ENCODE measurements around the gene FBXO41.

The FBXO41 gene

DNA sequence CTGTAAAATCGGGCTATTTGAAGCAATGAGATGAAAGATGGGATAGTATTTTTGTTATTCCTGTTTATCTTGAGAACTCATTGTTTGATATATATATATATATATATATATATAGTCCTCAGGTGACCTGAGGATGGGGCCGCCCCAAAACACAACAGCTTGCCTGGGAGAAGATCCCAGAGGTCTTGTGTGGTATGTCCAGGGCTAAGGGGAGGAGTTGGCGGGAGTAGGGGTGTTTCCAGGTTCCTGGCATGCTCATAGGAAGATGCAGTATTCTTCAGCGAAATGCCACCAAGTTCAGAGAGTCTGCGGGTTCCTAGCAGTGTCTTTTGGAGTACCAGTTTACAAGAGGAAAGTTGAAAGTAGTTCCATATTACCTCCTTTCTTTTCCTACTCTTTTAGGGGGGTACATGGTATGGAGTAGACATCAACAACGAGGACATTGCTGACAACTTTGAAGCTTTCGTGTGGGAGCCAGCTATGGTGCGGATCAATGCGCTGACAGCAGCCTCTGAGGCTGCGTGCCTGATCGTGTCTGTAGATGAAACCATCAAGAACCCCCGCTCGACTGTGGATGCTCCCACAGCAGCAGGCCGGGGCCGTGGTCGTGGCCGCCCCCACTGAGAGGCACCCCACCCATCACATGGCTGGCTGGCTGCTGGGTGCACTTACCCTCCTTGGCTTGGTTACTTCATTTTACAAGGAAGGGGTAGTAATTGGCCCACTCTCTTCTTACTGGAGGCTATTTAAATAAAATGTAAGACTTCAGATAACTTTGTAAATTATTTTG lies 31.8 kb downstream of the FBXO41 start:
- no peak for TF ChIP-seq ZNF274 (IDR thresholded peaks at IDR 0.05; ENCODE audit: low read depth, low read length)
- no peak for TF ChIP-seq YY1 (IDR thresholded peaks at IDR 0.05; ENCODE audit: insufficient read depth, insufficient read length)
- TF ChIP-seq SUZ12 (IDR thresholded peaks at IDR 0.05; ENCODE audit: extremely low read depth, insufficient read depth, insufficient read length) = no peak
- Histone ChIP-seq H3K4me1 (ENCODE audit: insufficient read depth, insufficient read length) (no peaks in the 10 kb centered on the region), H3K9ac (ENCODE audit: insufficient read length, low read depth) (no peak overlapping the region), H3K36me3 (ENCODE audit: insufficient read depth, insufficient read length, low read length) (peaks cover 73% of the 10 kb centered on the region), H3K9me3 (ENCODE audit: insufficient read depth, low read length) (no peaks in the 10 kb centered on the region), H3K27me3 (ENCODE audit: insufficient read depth, insufficient read length) (no peaks in the 10 kb centered on the region), H3K4me3 (ENCODE audit: insufficient read length, low read depth) (no peak overlapping the region)
- no peak for DNase-seq (ENCODE audit: low read depth, low spot score)

DNA sequence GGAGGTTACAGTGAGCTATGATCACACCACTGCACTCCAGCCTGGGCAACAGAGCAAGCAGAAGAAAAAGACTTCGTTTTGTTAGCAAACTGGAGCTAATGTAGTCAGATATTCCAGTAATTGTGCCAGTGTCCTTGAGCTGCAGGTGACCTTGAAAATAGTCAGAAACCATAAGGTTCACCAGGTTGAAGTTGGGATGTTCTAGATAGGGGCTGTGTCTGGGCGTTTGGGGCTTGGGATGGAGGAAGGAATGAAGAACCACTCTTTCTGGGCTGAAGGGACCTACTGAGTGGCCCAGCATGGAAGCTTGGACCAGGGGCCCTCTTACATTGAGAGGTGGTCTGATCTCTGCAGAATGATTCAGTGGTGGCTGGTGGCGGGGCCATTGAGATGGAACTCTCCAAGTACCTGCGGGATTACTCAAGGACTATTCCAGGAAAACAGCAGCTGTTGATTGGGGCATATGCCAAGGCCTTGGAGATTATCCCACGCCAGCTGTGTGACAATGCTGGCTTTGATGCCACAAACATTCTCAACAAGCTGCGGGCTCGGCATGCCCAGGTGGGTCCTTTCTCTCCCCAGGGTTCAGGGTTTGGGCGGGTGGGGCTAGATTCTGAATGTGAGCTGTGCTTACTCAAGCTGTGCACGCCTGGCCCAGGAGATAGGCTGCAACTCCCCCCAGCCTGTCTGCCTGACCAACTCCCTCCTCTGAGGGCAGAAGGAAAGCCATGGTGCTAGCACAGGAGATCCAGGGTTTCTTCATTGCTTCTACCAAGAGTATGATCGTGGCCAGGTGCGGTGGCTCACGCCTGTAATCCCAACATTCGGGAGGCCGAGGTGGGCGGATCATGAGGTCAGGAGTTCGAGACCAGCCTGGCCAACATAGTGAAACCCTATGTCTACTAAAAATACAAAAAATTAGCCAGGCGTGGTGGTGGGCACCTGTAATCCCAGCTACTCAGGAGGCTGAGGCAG lies 33.1 kb downstream of the FBXO41 start:
- Histone ChIP-seq H3K27me3 (ENCODE audit: insufficient read depth, insufficient read length) (no peaks in the 10 kb centered on the region), H3K4me1 (ENCODE audit: insufficient read depth, insufficient read length) (no peaks in the 10 kb centered on the region), H3K36me3 (ENCODE audit: insufficient read depth, insufficient read length, low read length) (peaks cover 86% of the 10 kb centered on the region), H3K4me3 (ENCODE audit: insufficient read length, low read depth) (no peak overlapping the region), H3K9ac (ENCODE audit: insufficient read length, low read depth) (no peak overlapping the region), H3K9me3 (ENCODE audit: insufficient read depth, low read length) (no peaks in the 10 kb centered on the region)
- DNase-seq (ENCODE audit: low read depth, low spot score) = no peak
- TF ChIP-seq SUZ12 (IDR thresholded peaks at IDR 0.05; ENCODE audit: extremely low read depth, insufficient read depth, insufficient read length) (no peak), YY1 (IDR thresholded peaks at IDR 0.05; ENCODE audit: insufficient read depth, insufficient read length) (no peak), ZNF274 (IDR thresholded peaks at IDR 0.05; ENCODE audit: low read depth, low read length) (no peak)

- DNase-seq (ENCODE audit: low read depth, low spot score) = no peak
- Histone ChIP-seq H3K9ac (ENCODE audit: insufficient read length, low read depth) (no peak overlapping the region), H3K36me3 (ENCODE audit: insufficient read depth, insufficient read length, low read length) (peaks cover 98% of the 10 kb centered on the region), H3K9me3 (ENCODE audit: insufficient read depth, low read length) (no peaks in the 10 kb centered on the region), H3K4me1 (ENCODE audit: insufficient read depth, insufficient read length) (no peaks in the 10 kb centered on the region), H3K4me3 (ENCODE audit: insufficient read length, low read depth) (no peak overlapping the region), H3K27me3 (ENCODE audit: insufficient read depth, insufficient read length) (no peaks in the 10 kb centered on the region)
- TF ChIP-seq YY1 (IDR thresholded peaks at IDR 0.05; ENCODE audit: insufficient read depth, insufficient read length) (no peak), ZNF274 (IDR thresholded peaks at IDR 0.05; ENCODE audit: low read depth, low read length) (no peak), SUZ12 (IDR thresholded peaks at IDR 0.05; ENCODE audit: extremely low read depth, insufficient read depth, insufficient read length) (no peak)
Observed at GRCh38 chr2:73249636-73250035, 34.6 kb downstream of the FBXO41 start.

DNA sequence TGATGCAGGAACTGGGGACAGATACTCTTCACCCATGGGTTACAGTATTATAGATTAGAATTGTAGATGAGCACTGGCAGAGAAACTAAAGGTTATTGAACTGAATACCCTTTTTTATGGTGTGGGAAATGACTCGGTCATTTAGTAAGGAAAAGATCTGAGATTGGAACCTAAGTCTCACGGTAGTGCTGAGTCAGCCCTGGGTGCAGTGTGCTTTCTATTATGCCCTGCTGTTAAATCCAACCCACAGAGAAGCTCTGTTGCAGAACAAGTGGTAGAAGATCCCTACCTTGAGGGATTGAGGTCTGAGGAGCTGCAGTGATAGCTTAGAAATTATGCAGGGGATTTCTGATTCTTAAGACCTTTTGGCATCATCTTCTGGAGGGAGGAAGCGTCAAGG lies 37.4 kb downstream of the FBXO41 start:
- peaks cover 92% of the 10 kb centered on the region for H3K36me3 ChIP-seq (ENCODE audit: insufficient read depth, insufficient read length, low read length)
- no peak for TF ChIP-seq ZNF274 (IDR thresholded peaks at IDR 0.05; ENCODE audit: low read depth, low read length)
- no peak for TF ChIP-seq YY1 (IDR thresholded peaks at IDR 0.05; ENCODE audit: insufficient read depth, insufficient read length)
- TF ChIP-seq SUZ12 (IDR thresholded peaks at IDR 0.05; ENCODE audit: extremely low read depth, insufficient read depth, insufficient read length) = no peak

DNA sequence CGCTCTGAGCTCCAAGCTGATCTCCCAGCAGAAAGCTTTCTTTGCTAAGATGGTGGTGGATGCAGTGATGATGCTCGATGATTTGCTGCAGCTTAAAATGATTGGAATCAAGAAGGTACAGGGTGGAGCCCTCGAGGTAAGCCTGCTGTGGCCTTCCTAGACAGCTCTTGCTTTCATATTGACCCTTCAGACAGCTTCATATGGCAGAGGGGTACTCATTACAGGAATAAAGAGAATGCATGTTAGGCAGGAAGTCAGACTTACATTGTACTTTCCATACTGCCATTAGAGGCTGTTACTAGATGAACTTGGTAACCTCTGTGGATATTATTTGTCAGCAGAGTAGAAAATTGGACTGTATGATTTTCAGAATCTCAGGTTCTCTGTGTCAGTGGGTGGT lies 39.7 kb downstream of the FBXO41 start:
- no peaks in the 10 kb centered on the region for H3K9me3 ChIP-seq (ENCODE audit: insufficient read depth, low read length)
- H3K27me3 ChIP-seq (ENCODE audit: insufficient read depth, insufficient read length) = no peaks in the 10 kb centered on the region
- DNase-seq (ENCODE audit: low read depth, low spot score) = no peak
- peaks cover 5% of the 10 kb centered on the region for H3K4me1 ChIP-seq (ENCODE audit: insufficient read depth, insufficient read length)
- no peak overlapping the region for H3K4me3 ChIP-seq (ENCODE audit: insufficient read length, low read depth)
- H3K36me3 ChIP-seq (ENCODE audit: insufficient read depth, insufficient read length, low read length) = peaks cover 91% of the 10 kb centered on the region
- no peak for TF ChIP-seq ZNF274 (IDR thresholded peaks at IDR 0.05; ENCODE audit: low read depth, low read length)
- TF ChIP-seq YY1 (IDR thresholded peaks at IDR 0.05; ENCODE audit: insufficient read depth, insufficient read length) = no peak
- TF ChIP-seq SUZ12 (IDR thresholded peaks at IDR 0.05; ENCODE audit: extremely low read depth, insufficient read depth, insufficient read length) = no peak
- no peak overlapping the region for H3K9ac ChIP-seq (ENCODE audit: insufficient read length, low read depth)

More for the DNA sequence above, 37.4 kb downstream of the FBXO41 start:
- Histone ChIP-seq H3K4me3 (ENCODE audit: insufficient read length, low read depth) (no peak overlapping the region), H3K9ac (ENCODE audit: insufficient read length, low read depth) (no peak overlapping the region), H3K4me1 (ENCODE audit: insufficient read depth, insufficient read length) (peaks cover 5% of the 10 kb centered on the region), H3K27me3 (ENCODE audit: insufficient read depth, insufficient read length) (no peaks in the 10 kb centered on the region), H3K9me3 (ENCODE audit: insufficient read depth, low read length) (no peaks in the 10 kb centered on the region)
- DNase-seq (ENCODE audit: low read depth, low spot score) = no peak

- Histone ChIP-seq H3K27me3 (ENCODE audit: insufficient read depth, insufficient read length) (no peaks in the 10 kb centered on the region), H3K9ac (ENCODE audit: insufficient read length, low read depth) (no peak overlapping the region), H3K36me3 (ENCODE audit: insufficient read depth, insufficient read length, low read length) (peaks cover 91% of the 10 kb centered on the region), H3K4me3 (ENCODE audit: insufficient read length, low read depth) (no peak overlapping the region), H3K4me1 (ENCODE audit: insufficient read depth, insufficient read length) (peaks cover 6% of the 10 kb centered on the region), H3K9me3 (ENCODE audit: insufficient read depth, low read length) (no peaks in the 10 kb centered on the region)
- no peak for TF ChIP-seq YY1 (IDR thresholded peaks at IDR 0.05; ENCODE audit: insufficient read depth, insufficient read length)
- no peak for TF ChIP-seq SUZ12 (IDR thresholded peaks at IDR 0.05; ENCODE audit: extremely low read depth, insufficient read depth, insufficient read length)
- no peak for TF ChIP-seq ZNF274 (IDR thresholded peaks at IDR 0.05; ENCODE audit: low read depth, low read length)
- no peak for DNase-seq (ENCODE audit: low read depth, low spot score)
Observed at GRCh38 chr2:73243884-73244570, 40.3 kb downstream of the FBXO41 start.

Data from NT2/D1 (cell line).